ENCODE results near the gene GLE1.

DNA sequence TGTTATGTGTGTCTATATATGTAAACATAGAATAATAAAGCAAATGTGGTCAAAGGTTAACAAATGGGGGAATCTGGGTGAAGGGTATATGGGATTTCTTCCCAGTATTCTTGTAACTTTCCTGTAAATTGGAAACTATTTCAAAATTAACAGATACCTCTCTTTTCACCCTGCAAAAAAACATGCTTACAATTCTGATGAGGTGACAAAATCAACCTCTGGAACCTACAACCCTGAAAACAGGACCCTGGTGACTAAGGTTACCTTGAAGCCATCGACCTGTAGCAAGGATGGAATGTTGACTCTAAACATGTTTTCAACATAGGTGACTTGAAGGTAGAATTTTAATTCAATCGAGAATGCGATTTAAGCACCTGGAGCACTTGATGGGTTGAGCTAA is 42.0 kb downstream of the GLE1 start:
- no peak for TF ChIP-seq POLR2A (IDR thresholded peaks at IDR 0.05)
- TF ChIP-seq, protein P1, sequence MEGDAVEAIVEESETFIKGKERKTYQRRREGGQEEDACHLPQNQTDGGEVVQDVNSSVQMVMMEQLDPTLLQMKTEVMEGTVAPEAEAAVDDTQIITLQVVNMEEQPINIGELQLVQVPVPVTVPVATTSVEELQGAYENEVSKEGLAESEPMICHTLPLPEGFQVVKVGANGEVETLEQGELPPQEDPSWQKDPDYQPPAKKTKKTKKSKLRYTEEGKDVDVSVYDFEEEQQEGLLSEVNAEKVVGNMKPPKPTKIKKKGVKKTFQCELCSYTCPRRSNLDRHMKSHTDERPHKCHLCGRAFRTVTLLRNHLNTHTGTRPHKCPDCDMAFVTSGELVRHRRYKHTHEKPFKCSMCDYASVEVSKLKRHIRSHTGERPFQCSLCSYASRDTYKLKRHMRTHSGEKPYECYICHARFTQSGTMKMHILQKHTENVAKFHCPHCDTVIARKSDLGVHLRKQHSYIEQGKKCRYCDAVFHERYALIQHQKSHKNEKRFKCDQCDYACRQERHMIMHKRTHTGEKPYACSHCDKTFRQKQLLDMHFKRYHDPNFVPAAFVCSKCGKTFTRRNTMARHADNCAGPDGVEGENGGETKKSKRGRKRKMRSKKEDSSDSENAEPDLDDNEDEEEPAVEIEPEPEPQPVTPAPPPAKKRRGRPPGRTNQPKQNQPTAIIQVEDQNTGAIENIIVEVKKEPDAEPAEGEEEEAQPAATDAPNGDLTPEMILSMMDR (IDR thresholded peaks at IDR 0.05), result no peak
